IMR-90 (cell line): ENCODE data around the gene TEX22. TPM values are rescaled to one million over a fixed set of nuclear protein-coding genes. Genes with fewer than 3 reads are reported as not detected.

ENCODE experiments used
- ATAC-seq: fragments of 200-7000 bp; cut with Tn5 transposase; 2 replicates; pipeline ENCODE4 v1.9.1; 2020; ENCODE audit warnings: low read depth, mild to moderate bottlenecking, moderate library complexity
- BruUV-seq: library from RNA; stranded (reverse); fragments of 400-500 nt; replicated peaks from 2 replicates; lab custom pipeline; 2021; lab: Mats Ljungman, UMichigan
- CTCF ChIA-PET: fragments of 300-600 bp; formaldehyde crosslinking; extraction: SDS; loops from one replicate; lab custom pipeline; 2021; ENCODE audit warnings: antibody characterized with exemption; lab: Yijun Ruan, JAX
- POLR2A ChIA-PET: fragments of 300-600 bp; sonication (Branson Sonifier 250); formaldehyde crosslinking; loops from one replicate; lab custom pipeline; 2022; ENCODE audit warnings: antibody characterized with exemption; ENCODE audit not compliant: unreplicated experiment; lab: Charles Lee
- DNase-seq: peaks from one replicate; pipeline ENCODE4 v3.0.0; 2013
- H2AFZ ChIP-seq: replicated peaks from 2 replicates; pipeline ENCODE3; 2013; ENCODE audit warnings: low read length, mild to moderate bottlenecking; ENCODE audit not compliant: poor library complexity
- H2AK5ac ChIP-seq: 2 replicates; pipeline ENCODE4 v1.6.1; 2013; ENCODE audit warnings: low read depth, low read length, inconsistent platforms
- H2AK9ac ChIP-seq: replicated peaks from 2 replicates; pipeline ENCODE3; 2013; ENCODE audit warnings: mild to moderate bottlenecking, low read depth, low read length, moderate library complexity; ENCODE audit not compliant: poor library complexity
- H2BK120ac ChIP-seq: 2 replicates; pipeline ENCODE4 v1.6.1; 2013; ENCODE audit warnings: low read depth, low read length, inconsistent platforms
- H2BK15ac ChIP-seq: 3 replicates; pipeline ENCODE4 v1.6.1; 2013; ENCODE audit warnings: low read depth, low read length, inconsistent platforms
- H2BK20ac ChIP-seq: 2 replicates; pipeline ENCODE4 v1.6.1; 2013; ENCODE audit warnings: low read depth, mild to moderate bottlenecking, inconsistent platforms, low read length, moderate library complexity
- H2BK5ac ChIP-seq: 2 replicates; pipeline ENCODE4 v1.6.1; 2013; ENCODE audit warnings: mild to moderate bottlenecking, low read depth, low read length, inconsistent platforms; ENCODE audit not compliant: poor library complexity, severe bottlenecking
- H3K14ac ChIP-seq: replicated peaks from 2 replicates; pipeline ENCODE4 v1.6.1; 2013; ENCODE audit warnings: low read depth, low read length, inconsistent platforms
- H3K18ac ChIP-seq: 2 replicates; pipeline ENCODE4 v1.6.1; 2013; ENCODE audit warnings: low read depth, low read length, control low read depth
- H3K23ac ChIP-seq: 2 replicates; pipeline ENCODE4 v1.6.1; 2013; ENCODE audit warnings: low read depth, low read length, inconsistent platforms
- H3K27ac ChIP-seq: 2 replicates; pipeline ENCODE4 v1.5.1; 2013; ENCODE audit warnings: mild to moderate bottlenecking, control low read depth, low read length; ENCODE audit not compliant: insufficient read depth
- H3K27me3 ChIP-seq: 2 replicates; pipeline ENCODE4 v1.6.1; 2013; ENCODE audit warnings: low read length; ENCODE audit not compliant: control insufficient read depth, insufficient read depth
- H3K36me3 ChIP-seq: 2 replicates; pipeline ENCODE4 v1.6.1; 2013; ENCODE audit warnings: low read length, mixed read lengths; ENCODE audit not compliant: control insufficient read depth, insufficient read depth
- H3K4ac ChIP-seq: 2 replicates; pipeline ENCODE4 v1.6.1; 2013; ENCODE audit warnings: low read depth, low read length, inconsistent platforms
- H3K4me1 ChIP-seq: 2 replicates; pipeline ENCODE4 v1.6.1; 2013; ENCODE audit warnings: low read length, mixed read lengths; ENCODE audit not compliant: control insufficient read depth, insufficient read depth
- H3K4me2 ChIP-seq: 2 replicates; pipeline ENCODE4 v1.6.1; 2013; ENCODE audit warnings: low read depth, mild to moderate bottlenecking, control low read depth, low read length, moderate library complexity
- H3K4me3 ChIP-seq: 2 replicates; pipeline ENCODE4 v1.5.1; 2013; ENCODE audit warnings: low read depth, mild to moderate bottlenecking, control low read depth, low read length, moderate library complexity; ENCODE audit not compliant: insufficient read depth
- H3K56ac ChIP-seq: 2 replicates; pipeline ENCODE4 v1.6.1; 2013; ENCODE audit warnings: low read length, inconsistent platforms; ENCODE audit not compliant: insufficient read depth; ENCODE audit errors: extremely low read depth
- H3K79me1 ChIP-seq, 2 experiments: 2 replicates each; pipeline ENCODE4 v1.6.1; 2013; ENCODE audit warnings: low read length in 2 of 2, inconsistent platforms in 1 of 2, low read depth in 1 of 2
- H3K9ac ChIP-seq: 2 replicates; pipeline ENCODE4 v1.6.1; 2013; ENCODE audit warnings: low read depth, low read length, control low read depth
- H3K9me1 ChIP-seq: 2 replicates; pipeline ENCODE4 v1.6.1; 2013; ENCODE audit warnings: low read length, inconsistent platforms; ENCODE audit not compliant: insufficient read depth
- H3K9me3 ChIP-seq: 2 replicates; pipeline ENCODE4 v1.6.1; 2013; ENCODE audit warnings: low read length; ENCODE audit not compliant: control insufficient read depth, insufficient read depth
- H4K20me1 ChIP-seq: 2 replicates; pipeline ENCODE4 v1.6.1; 2013; ENCODE audit warnings: low read length, inconsistent platforms; ENCODE audit not compliant: insufficient read depth
- H4K5ac ChIP-seq: 2 replicates; pipeline ENCODE4 v1.6.1; 2013; ENCODE audit warnings: mild to moderate bottlenecking, low read depth, low read length, control low read depth
- H4K8ac ChIP-seq, 2 experiments: 2 replicates each; pipeline ENCODE4 v1.6.1; 2013; ENCODE audit warnings: low read depth in 2 of 2, low read length in 2 of 2, control low read depth in 1 of 2, inconsistent platforms in 1 of 2
- H4K91ac ChIP-seq: 2 replicates; pipeline ENCODE4 v1.6.1; 2013; ENCODE audit warnings: low read depth, low read length, inconsistent platforms; ENCODE audit not compliant: insufficient read depth
- BHLHE40 ChIP-seq: fragments of 150-350 bp; IDR thresholded peaks from 2 replicates; pipeline ENCODE4 v1.6.1; 2016; ENCODE audit warnings: mild to moderate bottlenecking, low read depth, low read length
- CEBPB ChIP-seq: IDR thresholded peaks from 2 replicates; pipeline ENCODE4 v1.6.1; 2012; ENCODE audit warnings: low read depth, low read length, improper control_type of control experiment
- CHD1 ChIP-seq: IDR thresholded peaks from 2 replicates; pipeline ENCODE4 v1.6.1; 2012; ENCODE audit warnings: low read depth, low read length, improper control_type of control experiment
- ELK1 ChIP-seq: fragments of 150-350 bp; IDR thresholded peaks from 2 replicates; pipeline ENCODE4 v1.6.1; 2016; ENCODE audit warnings: low read depth, mild to moderate bottlenecking, low read length, moderate library complexity, borderline replicate concordance
- FOS ChIP-seq: fragments of 150-350 bp; IDR thresholded peaks from 2 replicates; pipeline ENCODE4 v1.6.1; 2016; ENCODE audit warnings: low read depth, low read length
- MAFK ChIP-seq: IDR thresholded peaks from 2 replicates; pipeline ENCODE4 v1.6.1; 2012; ENCODE audit warnings: low read depth, low read length, improper control_type of control experiment
- MAZ ChIP-seq: IDR thresholded peaks from 2 replicates; pipeline ENCODE4 v1.6.1; 2012; ENCODE audit warnings: low read depth, mild to moderate bottlenecking, low read length, improper control_type of control experiment, moderate library complexity, borderline replicate concordance
- MXI1 ChIP-seq: IDR thresholded peaks from 2 replicates; pipeline ENCODE4 v1.6.1; 2012; ENCODE audit warnings: low read depth, mild to moderate bottlenecking, low read length, moderate library complexity, borderline replicate concordance
- NFE2L2 ChIP-seq: fragments of 150-350 bp; IDR thresholded peaks from 2 replicates; pipeline ENCODE4 v1.6.1; 2016; ENCODE audit warnings: low read depth, mild to moderate bottlenecking, low read length
- POLR2A ChIP-seq: IDR thresholded peaks from 2 replicates; pipeline ENCODE4 v1.6.1; 2012; ENCODE audit warnings: mild to moderate bottlenecking, low read depth, low read length
- RAD21 ChIP-seq: IDR thresholded peaks from 2 replicates; pipeline ENCODE4 v1.6.1; 2012; ENCODE audit warnings: low read length, improper control_type of control experiment
- RCOR1 ChIP-seq: IDR thresholded peaks from 2 replicates; pipeline ENCODE4 v1.6.1; 2012; ENCODE audit warnings: mild to moderate bottlenecking, low read length, improper control_type of control experiment; ENCODE audit not compliant: insufficient replicate concordance
- RFX5 ChIP-seq: IDR thresholded peaks from 2 replicates; pipeline ENCODE4 v1.8.0; 2012; ENCODE audit warnings: low read depth, mild to moderate bottlenecking, low read length, moderate library complexity
- SMC3 ChIP-seq: fragments of 150-350 bp; IDR thresholded peaks from 2 replicates; pipeline ENCODE4 v1.6.1; 2016; ENCODE audit warnings: low read depth, mild to moderate bottlenecking, antibody characterized with exemption, low read length, moderate library complexity
- WGBS, 2 experiments: methylation state at CpG; one replicate each; pipeline versions ENCODE4 v1.1.5 to v1.1.7; 2013; ENCODE audit warnings: missing lambda C conversion rate in 2 of 2; ENCODE audit not compliant: insufficient read length in 1 of 2; ENCODE audit errors: extremely low coverage in 2 of 2; 5-methylcytosine and 5-hydroxymethylcytosine counted together
- dilution Hi-C: fragments of 300-500 bp; cut with HindIII; formaldehyde crosslinking; loops from one replicate; pipeline ENCODE4 v1.14.3; 2018; ENCODE audit warnings: low sequenced_read_pairs; ENCODE audit not compliant: unreplicated experiment
- in situ Hi-C: fragments of 300-500 bp; cut with MboI; formaldehyde crosslinking; loops from 3 replicates; pipeline ENCODE4 v1.14.3; 2019; ENCODE audit warnings: low sequenced_read_pairs, inconsistent platforms, mixed read lengths
- intact Hi-C: fragments of 100-400 bp; cut with micrococcal nuclease; formaldehyde crosslinking; loops from 2 replicates; pipeline ENCODE4 v1.10.0; 2022
- polyA plus RNA-seq, 3 experiments: library from polyadenylated mRNA; depleted of rRNA; stranded (reverse); fragments of >200 nt; gene quantifications; 2 replicates each; pipeline ENCODE4 v1.2.3, GENCODE V29; 2012; ENCODE audit warnings: low replicate concordance in 1 of 3
- total RNA-seq: library from RNA; depleted of rRNA; stranded (reverse); fragments of >200 nt; gene quantifications from 2 replicates; pipeline ENCODE4 v1.2.3, GENCODE V29; 2012
- TF ChIP-seq, protein P1 (sequence below): conservative IDR thresholded peaks from 2 replicates; pipeline ENCODE4 v1.5.1; 2012; ENCODE audit warnings: mild to moderate bottlenecking, low read depth, low read length, improper control_type of control experiment
- TF ChIP-seq, protein P2 (sequence below): fragments of 150-350 bp; IDR thresholded peaks from 2 replicates; pipeline ENCODE4 v1.6.1; 2017; ENCODE audit warnings: mild to moderate bottlenecking, antibody characterized with exemption, low read length, low read depth

The TEX22 gene
- total and polyA plus RNA-seq, 2 of the 4 experiments (the other 2 are of a cell fraction) = 0.10 to 0.18 TPM

GRCh38 chr14:105458010-105458409, 59.7 kb downstream of the TEX22 start:
- no peak overlapping the region for H2AFZ ChIP-seq
- DNase-seq = no peak
- no peak overlapping the region for H4K91ac ChIP-seq
- no peaks in the 10 kb centered on the region for H3K4me1 ChIP-seq
- 100% methylated on average over 1 of the region's 18 CpGs; no CpG with 5 or more reads in 1 of the 2 experiments for WGBS, 2 experiments
- no peak overlapping the region for H2BK5ac ChIP-seq
- no peak overlapping the region for H3K27ac ChIP-seq
- H3K18ac ChIP-seq = no peak overlapping the region
- H3K4me2 ChIP-seq = no peak overlapping the region
- no peaks in the 10 kb centered on the region for H3K9me1 ChIP-seq
- no peak overlapping the region for H2BK20ac ChIP-seq
- no peak overlapping the region for H3K56ac ChIP-seq
- no peak overlapping the region for H4K8ac ChIP-seq
- H3K9ac ChIP-seq = no peak overlapping the region
- no peak overlapping the region for H4K5ac ChIP-seq
- ChIA-PET POLR2A (no interaction called here), CTCF (interaction anchor here (1.0 kb wide), 1 partner anchor 10 kb away, joined by 4 read pairs; no protein-coding TSS in a partner anchor)
- H3K36me3 ChIP-seq = peaks cover 57% of the 10 kb centered on the region
- no peaks in the 10 kb centered on the region; the same call in 1 of the 2 replicates for H4K20me1 ChIP-seq
- H2AK9ac ChIP-seq = no peak overlapping the region
- no peak overlapping the region for H2BK15ac ChIP-seq
- H3K27me3 ChIP-seq = no peaks in the 10 kb centered on the region
- no peak overlapping the region for H2BK120ac ChIP-seq
- no peak for ATAC-seq
- H3K4me3 ChIP-seq = no peak overlapping the region
- in situ Hi-C loops (no loop called here), intact Hi-C loops (no loop called here), dilution Hi-C loops (no loop called here)
- H3K14ac ChIP-seq = no peak overlapping the region
- TF ChIP-seq FOS (no peak), SMC3 (no peak), MXI1 (no peak), RCOR1 (no peak), RAD21 (no peak), NFE2L2 (no peak), ELK1 (no peak), RFX5 (no peak), MAFK (no peak), POLR2A (no peak), BHLHE40 (no peak), MAZ (no peak), CHD1 (no peak), CEBPB (no peak)
- TF ChIP-seq, protein P1, sequence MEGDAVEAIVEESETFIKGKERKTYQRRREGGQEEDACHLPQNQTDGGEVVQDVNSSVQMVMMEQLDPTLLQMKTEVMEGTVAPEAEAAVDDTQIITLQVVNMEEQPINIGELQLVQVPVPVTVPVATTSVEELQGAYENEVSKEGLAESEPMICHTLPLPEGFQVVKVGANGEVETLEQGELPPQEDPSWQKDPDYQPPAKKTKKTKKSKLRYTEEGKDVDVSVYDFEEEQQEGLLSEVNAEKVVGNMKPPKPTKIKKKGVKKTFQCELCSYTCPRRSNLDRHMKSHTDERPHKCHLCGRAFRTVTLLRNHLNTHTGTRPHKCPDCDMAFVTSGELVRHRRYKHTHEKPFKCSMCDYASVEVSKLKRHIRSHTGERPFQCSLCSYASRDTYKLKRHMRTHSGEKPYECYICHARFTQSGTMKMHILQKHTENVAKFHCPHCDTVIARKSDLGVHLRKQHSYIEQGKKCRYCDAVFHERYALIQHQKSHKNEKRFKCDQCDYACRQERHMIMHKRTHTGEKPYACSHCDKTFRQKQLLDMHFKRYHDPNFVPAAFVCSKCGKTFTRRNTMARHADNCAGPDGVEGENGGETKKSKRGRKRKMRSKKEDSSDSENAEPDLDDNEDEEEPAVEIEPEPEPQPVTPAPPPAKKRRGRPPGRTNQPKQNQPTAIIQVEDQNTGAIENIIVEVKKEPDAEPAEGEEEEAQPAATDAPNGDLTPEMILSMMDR = no peak
- TF ChIP-seq, protein P2, sequence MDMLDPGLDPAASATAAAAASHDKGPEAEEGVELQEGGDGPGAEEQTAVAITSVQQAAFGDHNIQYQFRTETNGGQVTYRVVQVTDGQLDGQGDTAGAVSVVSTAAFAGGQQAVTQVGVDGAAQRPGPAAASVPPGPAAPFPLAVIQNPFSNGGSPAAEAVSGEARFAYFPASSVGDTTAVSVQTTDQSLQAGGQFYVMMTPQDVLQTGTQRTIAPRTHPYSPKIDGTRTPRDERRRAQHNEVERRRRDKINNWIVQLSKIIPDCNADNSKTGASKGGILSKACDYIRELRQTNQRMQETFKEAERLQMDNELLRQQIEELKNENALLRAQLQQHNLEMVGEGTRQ = no peak
- no TSS peak for BruUV-seq
- H3K23ac ChIP-seq = no peak overlapping the region
- no peak overlapping the region for H3K4ac ChIP-seq
- no peaks in the 10 kb centered on the region for H3K9me3 ChIP-seq
- no peak overlapping the region for H2AK5ac ChIP-seq
- 0 out of 4 replicates have a peak, but pooled peaks cover 0 to 5% of the 10 kb centered on the region in 2 experiments for H3K79me1 ChIP-seq
